Measurements from ENCODE around the gene FAM43A.
A peak's percentile ranks its signal among the peaks of the same experiment; 100 is the strongest.

FAM43A gene

GRCh38 chr3:194711286-194711685, 25.6 kb downstream of the FAM43A start:
- Histone ChIP-seq H3K27me3 (ENCODE audit: insufficient read depth, poor library complexity, severe bottlenecking) (no peaks in the 10 kb centered on the region), H3K9me3 (ENCODE audit: severe bottlenecking) (no peaks in the 10 kb centered on the region), H3K4me3 (ENCODE audit: severe bottlenecking) (no peak overlapping the region), H3K4me1 (ENCODE audit: insufficient read depth, poor library complexity, severe bottlenecking) (peaks cover 15% of the 10 kb centered on the region), H3K36me3 (ENCODE audit: low read depth) (no peaks in the 10 kb centered on the region), H3K27ac (ENCODE audit: poor library complexity, severe bottlenecking) (no peak overlapping the region)
- ATAC-seq (ENCODE audit: low read depth) (no peak), DNase-seq (ENCODE audit: low spot score) (no peak)
- TF ChIP-seq CTCF (IDR thresholded peaks at IDR 0.05; ENCODE audit: poor library complexity, severe bottlenecking), result no peak

- no peak for TF ChIP-seq CTCF (IDR thresholded peaks at IDR 0.05; ENCODE audit: poor library complexity, severe bottlenecking)
- peak; percentile 72 for ATAC-seq (ENCODE audit: low read depth)
- no peaks in the 10 kb centered on the region for H3K27me3 ChIP-seq (ENCODE audit: insufficient read depth, poor library complexity, severe bottlenecking)
These were observed 26.2 kb downstream of the FAM43A start for GRCh38 chr3:194711913-194712312.

GRCh38 chr3:194713299-194714136, 27.8 kb downstream of the FAM43A start:
- DNase-seq (ENCODE audit: low spot score), result no peak
- Histone ChIP-seq H3K36me3 (ENCODE audit: low read depth) (no peaks in the 10 kb centered on the region), H3K9me3 (ENCODE audit: severe bottlenecking) (no peaks in the 10 kb centered on the region), H3K4me1 (ENCODE audit: insufficient read depth, poor library complexity, severe bottlenecking) (peaks cover 15% of the 10 kb centered on the region), H3K27ac (ENCODE audit: poor library complexity, severe bottlenecking) (no peak overlapping the region), H3K4me3 (ENCODE audit: severe bottlenecking) (no peak overlapping the region), H3K27me3 (ENCODE audit: insufficient read depth, poor library complexity, severe bottlenecking) (no peaks in the 10 kb centered on the region)
- TF ChIP-seq CTCF (IDR thresholded peaks at IDR 0.05; ENCODE audit: poor library complexity, severe bottlenecking), result no peak
- no peak for ATAC-seq (ENCODE audit: low read depth)

More at GRCh38 chr3:194711913-194712312, 26.2 kb downstream of the FAM43A start:
- peak; percentile 77 for DNase-seq (ENCODE audit: low spot score)
- peaks cover 15% of the 10 kb centered on the region for H3K4me1 ChIP-seq (ENCODE audit: insufficient read depth, poor library complexity, severe bottlenecking)
- H3K27ac ChIP-seq (ENCODE audit: poor library complexity, severe bottlenecking), result no peak overlapping the region
- H3K36me3 ChIP-seq (ENCODE audit: low read depth), result no peaks in the 10 kb centered on the region
- no peak overlapping the region for H3K4me3 ChIP-seq (ENCODE audit: severe bottlenecking)
- H3K9me3 ChIP-seq (ENCODE audit: severe bottlenecking), result no peaks in the 10 kb centered on the region

- H3K9me3 ChIP-seq (ENCODE audit: severe bottlenecking), result no peaks in the 10 kb centered on the region
- no peak for TF ChIP-seq CTCF (IDR thresholded peaks at IDR 0.05; ENCODE audit: poor library complexity, severe bottlenecking)
- no peak for DNase-seq (ENCODE audit: low spot score)
- no peak for ATAC-seq (ENCODE audit: low read depth)
- no peaks in the 10 kb centered on the region for H3K27me3 ChIP-seq (ENCODE audit: insufficient read depth, poor library complexity, severe bottlenecking)
- H3K4me1 ChIP-seq (ENCODE audit: insufficient read depth, poor library complexity, severe bottlenecking), result peaks cover 15% of the 10 kb centered on the region
- H3K27ac ChIP-seq (ENCODE audit: poor library complexity, severe bottlenecking), result no peak overlapping the region
- H3K4me3 ChIP-seq (ENCODE audit: severe bottlenecking), result no peak overlapping the region
- no peaks in the 10 kb centered on the region for H3K36me3 ChIP-seq (ENCODE audit: low read depth)
These were observed 28.4 kb downstream of the FAM43A start for GRCh38 chr3:194714137-194714455.

GRCh38 chr3:194714564-194714963, 28.9 kb downstream of the FAM43A start:
- TF ChIP-seq CTCF (IDR thresholded peaks at IDR 0.05; ENCODE audit: poor library complexity, severe bottlenecking), result no peak
- Histone ChIP-seq H3K9me3 (ENCODE audit: severe bottlenecking) (no peaks in the 10 kb centered on the region), H3K4me3 (ENCODE audit: severe bottlenecking) (no peak overlapping the region), H3K36me3 (ENCODE audit: low read depth) (no peaks in the 10 kb centered on the region), H3K4me1 (ENCODE audit: insufficient read depth, poor library complexity, severe bottlenecking) (peaks cover 15% of the 10 kb centered on the region), H3K27me3 (ENCODE audit: insufficient read depth, poor library complexity, severe bottlenecking) (no peaks in the 10 kb centered on the region), H3K27ac (ENCODE audit: poor library complexity, severe bottlenecking) (peak overlapping the region; percentile 7)
- DNase-seq (ENCODE audit: low spot score) (no peak), ATAC-seq (ENCODE audit: low read depth) (no peak)

Data from RWPE2 (cell line).